ENCODE data around the gene CDC42SE2. TPM values are rescaled to one million over a fixed set of nuclear protein-coding genes. Genes with fewer than 3 reads are reported as not detected.

The CDC42SE2 gene
- total RNA-seq, 1 experiment from 2014 or later = 23.2 TPM

- Histone ChIP-seq H3K4me2 (ENCODE audit: insufficient read depth, insufficient read length, low read length) (no peak overlapping the region), H3K27me3 (ENCODE audit: insufficient read depth, low read length) (no peaks in the 10 kb centered on the region), H2BK12ac (ENCODE audit: insufficient read length, low read depth, low read length) (no peak overlapping the region), H2BK15ac (ENCODE audit: low read depth, low read length) (no peak overlapping the region), H4K5ac (ENCODE audit: insufficient read length, low read depth, low read length) (no peak overlapping the region), H2BK20ac (ENCODE audit: low read depth, low read length, poor library complexity, severe bottlenecking) (no peak overlapping the region), H3K23me2 (ENCODE audit: insufficient read length, low read depth, low read length, poor library complexity, severe bottlenecking) (no peaks in the 10 kb centered on the region), H3K23ac (ENCODE audit: insufficient read length, low read depth, low read length) (no peak overlapping the region), H3K4ac (ENCODE audit: low read depth, low read length) (no peak overlapping the region), H3K9ac (ENCODE audit: extremely low read depth, insufficient read length, low read length) (no peak overlapping the region), H2BK5ac (ENCODE audit: insufficient read length, low read length) (no peak overlapping the region), H4K8ac (replicated peaks; ENCODE audit: insufficient read length, low read depth, low read length) (no peak overlapping the region), H4K91ac (ENCODE audit: insufficient read length, low read depth, low read length) (no peak overlapping the region), H3K27ac (ENCODE audit: insufficient read length, low read depth, low read length) (no peak overlapping the region), H3K14ac (ENCODE audit: insufficient read depth, low read length) (no peak overlapping the region), H3T11ph (ENCODE audit: low read length) (no peak overlapping the region), H3K79me2 (ENCODE audit: insufficient read depth, low read length) (no peaks in the 10 kb centered on the region), H2AK5ac (ENCODE audit: insufficient read length, low read length) (no peak overlapping the region), H4K20me1 (ENCODE audit: control insufficient read depth, insufficient read depth, insufficient read length) (no peaks in the 10 kb centered on the region), H3K79me1 (ENCODE audit: insufficient read depth, low read depth, low read length, poor library complexity, severe bottlenecking) (no peaks in the 10 kb centered on the region), H2AFZ (ENCODE audit: low read length) (no peak overlapping the region), H3K9me3 (ENCODE audit: control insufficient read depth, low read depth, low read length) (no peaks in the 10 kb centered on the region), H3K56ac (ENCODE audit: insufficient read length, low read depth, low read length) (no peak overlapping the region), H2BK120ac (ENCODE audit: low read depth, low read length, poor library complexity, severe bottlenecking) (no peak overlapping the region), H3K18ac (ENCODE audit: insufficient read length, low read depth, low read length) (no peak overlapping the region), H3K4me1 (ENCODE audit: insufficient read depth, low read length) (no peaks in the 10 kb centered on the region)
- Mint-ChIP-seq H3K9me3 (peaks cover 5 to 8% of the 10 kb centered on the region in 2 experiments; a peak in 3 of 5 replicates), H3K27me3 (ENCODE audit: low read depth) (no peaks in the 10 kb centered on the region), H3K27ac (no peak overlapping the region; a peak in 1 of 7 replicates), H3K36me3 (ENCODE audit: insufficient read depth in 1 of 3, low read depth in 3 of 3) (peaks cover 0 to 8% (median 2%) of the 10 kb centered on the region in 3 experiments; a peak in 2 of 7 replicates), H3K4me1 (no peaks in the 10 kb centered on the region), H3K4me3 (no peak overlapping the region)
- WGBS (ENCODE audit: extremely low coverage, insufficient read length, low lambda C conversion rate) = no CpG with 5 or more reads among the region's 3 CpGs
- DNase-seq = no peak
- TF ChIP-seq CTCF (conservative IDR thresholded peaks at IDR 0.05) = no peak
These were observed 12.9 kb upstream of the CDC42SE2 start for GRCh38 chr5:131250751-131251475.
